ENCODE measurements around the gene SLC7A6.

SLC7A6 gene

DNA sequence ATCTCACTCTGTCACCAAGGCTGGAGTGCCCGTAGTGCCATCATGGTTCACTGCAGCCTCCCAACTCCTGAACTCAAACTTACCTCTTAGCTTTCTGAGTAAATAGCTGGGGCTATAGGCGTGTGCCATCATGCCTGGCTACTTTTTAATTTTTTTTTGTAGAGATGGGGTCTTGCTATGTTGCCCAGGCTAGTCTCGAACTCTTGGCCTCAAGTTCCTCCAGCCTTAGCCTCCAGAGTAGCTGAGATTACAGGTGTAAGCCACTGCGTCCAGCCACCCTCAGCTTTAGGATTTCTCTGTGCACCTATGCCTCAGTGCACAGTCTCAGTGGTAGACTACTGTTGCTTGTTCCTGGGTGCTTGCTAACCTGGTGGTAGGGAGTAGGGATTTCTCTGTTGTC is 5.5 kb downstream of the SLC7A6 start:
- H3F3A ChIP-seq (ENCODE audit: low read depth): no peaks in the 10 kb centered on the region
- peaks cover 99% of the 10 kb centered on the region for H3K79me2 ChIP-seq (ENCODE audit: insufficient read depth, low read length)
- H3K9ac ChIP-seq (ENCODE audit: low read depth, low read length, poor library complexity, severe bottlenecking): peak overlapping the region; percentile 14
- no peaks in the 10 kb centered on the region for H3K27me3 ChIP-seq (ENCODE audit: insufficient read depth, low read length, poor library complexity, severe bottlenecking)
- no peaks in the 10 kb centered on the region for H3K9me3 ChIP-seq (ENCODE audit: insufficient read depth, low read depth, low read length)
- peaks cover 12% of the 10 kb centered on the region; the same call in 1 of the 2 replicates for H3K36me3 ChIP-seq (ENCODE audit: insufficient read depth, low read length)
- H2AFZ ChIP-seq (ENCODE audit: low read length): no peak overlapping the region
- H4K20me1 ChIP-seq (ENCODE audit: insufficient read depth, low read length, poor library complexity, severe bottlenecking): peaks cover 22% of the 10 kb centered on the region
- H3K4me3 ChIP-seq (ENCODE audit: low read length, poor library complexity, severe bottlenecking): no peak overlapping the region
- TF ChIP-seq, protein P1, sequence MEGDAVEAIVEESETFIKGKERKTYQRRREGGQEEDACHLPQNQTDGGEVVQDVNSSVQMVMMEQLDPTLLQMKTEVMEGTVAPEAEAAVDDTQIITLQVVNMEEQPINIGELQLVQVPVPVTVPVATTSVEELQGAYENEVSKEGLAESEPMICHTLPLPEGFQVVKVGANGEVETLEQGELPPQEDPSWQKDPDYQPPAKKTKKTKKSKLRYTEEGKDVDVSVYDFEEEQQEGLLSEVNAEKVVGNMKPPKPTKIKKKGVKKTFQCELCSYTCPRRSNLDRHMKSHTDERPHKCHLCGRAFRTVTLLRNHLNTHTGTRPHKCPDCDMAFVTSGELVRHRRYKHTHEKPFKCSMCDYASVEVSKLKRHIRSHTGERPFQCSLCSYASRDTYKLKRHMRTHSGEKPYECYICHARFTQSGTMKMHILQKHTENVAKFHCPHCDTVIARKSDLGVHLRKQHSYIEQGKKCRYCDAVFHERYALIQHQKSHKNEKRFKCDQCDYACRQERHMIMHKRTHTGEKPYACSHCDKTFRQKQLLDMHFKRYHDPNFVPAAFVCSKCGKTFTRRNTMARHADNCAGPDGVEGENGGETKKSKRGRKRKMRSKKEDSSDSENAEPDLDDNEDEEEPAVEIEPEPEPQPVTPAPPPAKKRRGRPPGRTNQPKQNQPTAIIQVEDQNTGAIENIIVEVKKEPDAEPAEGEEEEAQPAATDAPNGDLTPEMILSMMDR (conservative IDR thresholded peaks at IDR 0.05; ENCODE audit: low read length): no peak
- no peak for TF ChIP-seq EZH2phosphoT487 (IDR thresholded peaks at IDR 0.05; ENCODE audit: borderline replicate concordance)
- H3K9me2 ChIP-seq (replicated peaks; ENCODE audit: low read depth, low read length): no peaks in the 10 kb centered on the region
- no peak overlapping the region for H3K4me2 ChIP-seq (ENCODE audit: low read depth, low read length, poor library complexity, severe bottlenecking)
- H3K4me1 ChIP-seq (ENCODE audit: insufficient read depth, low read length, poor library complexity, severe bottlenecking): peaks cover 40% of the 10 kb centered on the region

DNA sequence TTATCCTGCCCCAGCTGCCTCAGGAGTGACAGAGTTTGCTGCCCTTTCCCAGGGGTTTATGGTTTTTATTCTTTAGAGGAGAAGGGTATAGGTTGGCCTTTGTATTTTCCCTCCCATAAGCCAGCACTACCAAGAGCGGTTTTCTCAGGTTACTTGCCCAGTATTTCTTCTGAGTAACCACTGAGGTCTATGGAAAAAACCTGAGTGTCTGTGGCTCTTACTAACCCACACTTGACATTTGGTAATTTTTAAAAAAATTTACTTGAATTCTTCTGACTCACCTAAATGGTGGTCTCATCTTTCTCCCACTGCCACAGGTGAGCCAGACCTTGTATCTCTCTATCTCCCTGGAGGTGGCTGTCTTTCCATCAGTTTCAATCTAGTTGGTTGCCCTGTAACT is 6.0 kb downstream of the SLC7A6 start:
- no peak for TF ChIP-seq EZH2phosphoT487 (IDR thresholded peaks at IDR 0.05; ENCODE audit: borderline replicate concordance)
- TF ChIP-seq, protein P1 (conservative IDR thresholded peaks at IDR 0.05; ENCODE audit: low read length): no peak
- peaks cover 22% of the 10 kb centered on the region for H4K20me1 ChIP-seq (ENCODE audit: insufficient read depth, low read length, poor library complexity, severe bottlenecking)
- peak overlapping the region; percentile 14 for H3K9ac ChIP-seq (ENCODE audit: low read depth, low read length, poor library complexity, severe bottlenecking)
- no peaks in the 10 kb centered on the region for H3K27me3 ChIP-seq (ENCODE audit: insufficient read depth, low read length, poor library complexity, severe bottlenecking)
- H3K4me2 ChIP-seq (ENCODE audit: low read depth, low read length, poor library complexity, severe bottlenecking): no peak overlapping the region
- H3K9me3 ChIP-seq (ENCODE audit: insufficient read depth, low read depth, low read length): no peaks in the 10 kb centered on the region
- H3K9me2 ChIP-seq (replicated peaks; ENCODE audit: low read depth, low read length): no peaks in the 10 kb centered on the region
- no peak overlapping the region for H2AFZ ChIP-seq (ENCODE audit: low read length)
- H3F3A ChIP-seq (ENCODE audit: low read depth): no peaks in the 10 kb centered on the region
- H3K79me2 ChIP-seq (ENCODE audit: insufficient read depth, low read length): peaks cover 97% of the 10 kb centered on the region
- no peak overlapping the region for H3K4me3 ChIP-seq (ENCODE audit: low read length, poor library complexity, severe bottlenecking)
- H3K4me1 ChIP-seq (ENCODE audit: insufficient read depth, low read length, poor library complexity, severe bottlenecking): peaks cover 44% of the 10 kb centered on the region
- peaks cover 15% of the 10 kb centered on the region; the same call in 1 of the 2 replicates for H3K36me3 ChIP-seq (ENCODE audit: insufficient read depth, low read length)

DNA sequence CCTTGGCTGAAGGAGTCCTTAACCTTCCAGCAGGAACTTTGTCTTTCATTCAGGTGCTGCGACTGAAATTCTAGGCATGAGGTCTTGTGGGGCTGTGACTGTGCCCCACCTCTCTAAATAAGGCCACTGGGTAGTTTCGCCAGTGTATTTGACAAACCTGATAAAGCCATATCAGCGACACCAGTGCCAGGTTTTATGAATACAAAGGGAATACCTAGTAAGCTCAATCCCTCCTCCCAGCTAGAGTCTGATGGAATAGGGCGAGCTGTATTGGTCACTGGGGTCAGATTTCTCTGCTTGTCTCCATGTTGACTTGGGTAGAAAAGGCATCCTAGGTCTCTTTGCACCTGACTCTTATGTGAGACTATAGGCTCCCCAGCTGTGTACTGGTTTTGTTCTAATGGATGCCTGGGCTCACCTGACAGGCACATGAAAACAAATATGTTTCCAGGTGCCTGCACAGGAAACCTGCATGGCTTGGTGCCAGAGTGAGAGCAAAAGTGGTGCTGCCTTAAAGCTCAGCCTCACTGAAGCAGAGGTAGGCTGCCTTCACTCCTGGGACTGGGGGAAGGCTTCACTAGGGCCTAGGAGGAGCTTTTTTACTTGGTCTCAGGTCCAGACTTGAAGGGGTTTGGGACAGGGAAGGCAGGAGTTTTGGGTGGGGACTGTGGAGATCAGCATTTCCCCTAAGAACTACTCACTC is 8.3 kb downstream of the SLC7A6 start:
- peaks cover 49% of the 10 kb centered on the region for H3K4me1 ChIP-seq (ENCODE audit: insufficient read depth, low read length, poor library complexity, severe bottlenecking)
- no peaks in the 10 kb centered on the region for H3K9me3 ChIP-seq (ENCODE audit: insufficient read depth, low read depth, low read length)
- 0 out of 2 replicates have a peak, but pooled peaks cover 2% of the 10 kb centered on the region for H3F3A ChIP-seq (ENCODE audit: low read depth)
- H3K79me2 ChIP-seq (ENCODE audit: insufficient read depth, low read length): peaks cover 84% of the 10 kb centered on the region
- peaks cover 23% of the 10 kb centered on the region for H4K20me1 ChIP-seq (ENCODE audit: insufficient read depth, low read length, poor library complexity, severe bottlenecking)
- no peak for TF ChIP-seq EZH2phosphoT487 (IDR thresholded peaks at IDR 0.05; ENCODE audit: borderline replicate concordance)
- H3K4me2 ChIP-seq (ENCODE audit: low read depth, low read length, poor library complexity, severe bottlenecking): no peak overlapping the region
- H2AFZ ChIP-seq (ENCODE audit: low read length): no peak overlapping the region
- no peak overlapping the region for H3K4me3 ChIP-seq (ENCODE audit: low read length, poor library complexity, severe bottlenecking)
- H3K9ac ChIP-seq (ENCODE audit: low read depth, low read length, poor library complexity, severe bottlenecking): peak overlapping the region; percentile 1
- no peaks in the 10 kb centered on the region for H3K9me2 ChIP-seq (replicated peaks; ENCODE audit: low read depth, low read length)
- no peaks in the 10 kb centered on the region for H3K27me3 ChIP-seq (ENCODE audit: insufficient read depth, low read length, poor library complexity, severe bottlenecking)
- H3K36me3 ChIP-seq (ENCODE audit: insufficient read depth, low read length): peaks cover 15% of the 10 kb centered on the region; the same call in 1 of the 2 replicates
